Keratinocyte (primary cell): ENCODE measurements around the gene LCTL. TPM values are rescaled to one million over a fixed set of nuclear protein-coding genes. Genes with fewer than 3 reads are reported as not detected.

ENCODE experiments used
- DNase-seq: peaks from one replicate; pipeline ENCODE4 v3.0.0-alpha.2; 2011; ENCODE audit warnings: low read depth, missing footprints, low spot score
- FAIRE-seq: peaks from 2 replicates; lab custom pipeline; 2011; peaks lifted over from hg19 to GRCh38; lab: Jason Lieb, UNC
- H2AFZ ChIP-seq: 2 replicates; pipeline ENCODE4 v1.6.0; 2012; ENCODE audit warnings: low read length, control low read depth, inconsistent platforms; ENCODE audit not compliant: control insufficient read depth
- H3K27ac ChIP-seq: 2 replicates; pipeline ENCODE4 v1.5.1; 2011; ENCODE audit warnings: low read length; ENCODE audit not compliant: control insufficient read depth, insufficient read depth
- H3K27me3 ChIP-seq: 3 replicates; pipeline ENCODE4 v1.6.0; 2011; ENCODE audit warnings: low read length; ENCODE audit not compliant: control insufficient read depth, insufficient read depth; ENCODE audit errors: extremely low read depth
- H3K36me3 ChIP-seq, 2 experiments: 2 replicates in 1 of 2; 3 replicates in 1 of 2; pipeline ENCODE4 v1.5.1; 2011; ENCODE audit warnings: low read length in 2 of 2, mild to moderate bottlenecking in 1 of 2; ENCODE audit not compliant: control insufficient read depth in 2 of 2, insufficient read depth in 2 of 2; ENCODE audit errors: extremely low read depth in 1 of 2
- H3K4me1 ChIP-seq: 3 replicates; pipeline ENCODE4 v1.5.1; 2011; ENCODE audit warnings: low read length; ENCODE audit not compliant: control insufficient read depth, insufficient read depth; ENCODE audit errors: extremely low read depth
- H3K4me2 ChIP-seq: 3 replicates; pipeline ENCODE4 v1.6.0; 2011; ENCODE audit warnings: low read depth, low read length; ENCODE audit not compliant: control insufficient read depth, insufficient read depth; ENCODE audit errors: extremely low read depth
- H3K4me3 ChIP-seq, 3 experiments: fragments of 200-600 bp in 1 of 3; sonication (generic) in 1 of 3; 2 replicates in 2 of 3; 3 replicates in 1 of 3; pipeline ENCODE4 v1.5.1; 2011 to 2016; ENCODE audit warnings: low read length in 3 of 3, mild to moderate bottlenecking in 3 of 3, control low read depth in 2 of 3, inconsistent platforms in 1 of 3, low read depth in 1 of 3, mixed read lengths in 1 of 3, mixed run types in 1 of 3, moderate library complexity in 1 of 3; ENCODE audit not compliant: control insufficient read depth in 2 of 3, insufficient read depth in 2 of 3; ENCODE audit errors: extremely low read depth in 1 of 3
- H3K79me2 ChIP-seq: 2 replicates; pipeline ENCODE4 v1.6.0; 2012; ENCODE audit warnings: low read length; ENCODE audit not compliant: control insufficient read depth, insufficient read depth
- H3K9ac ChIP-seq: 3 replicates; pipeline ENCODE4 v1.6.0; 2011; ENCODE audit warnings: low read length; ENCODE audit not compliant: control insufficient read depth, insufficient read depth; ENCODE audit errors: extremely low read depth
- H3K9me1 ChIP-seq: 3 replicates; pipeline ENCODE4 v1.6.0; 2011; ENCODE audit warnings: low read length; ENCODE audit not compliant: control insufficient read depth, insufficient read depth; ENCODE audit errors: extremely low read depth
- H3K9me3 ChIP-seq: 2 replicates; pipeline ENCODE4 v1.5.1; 2012; ENCODE audit warnings: low read depth, low read length; ENCODE audit not compliant: control insufficient read depth
- H4K20me1 ChIP-seq: 3 replicates; pipeline ENCODE4 v1.6.0; 2011; ENCODE audit warnings: low read length; ENCODE audit not compliant: control insufficient read depth, insufficient read depth; ENCODE audit errors: extremely low read depth
- CTCF ChIP-seq, 3 experiments: IDR thresholded peaks in 1 of 3; conservative IDR thresholded peaks in 1 of 3; optimal IDR thresholded peaks in 1 of 3; 2 replicates in 2 of 3; 3 replicates in 1 of 3; pipeline versions ENCODE3 to v1.5.1; 2011; ENCODE audit warnings: low read length in 3 of 3, mild to moderate bottlenecking in 3 of 3, moderate library complexity in 2 of 3, control low read depth in 1 of 3, inconsistent platforms in 1 of 3; ENCODE audit not compliant: insufficient read depth in 2 of 3; ENCODE audit errors: extremely low read depth in 1 of 3
- EZH2 ChIP-seq: IDR thresholded peaks from one replicate; pipeline ENCODE4 v1.6.1; 2012; ENCODE audit warnings: inconsistent platforms, mild to moderate bottlenecking, low read length, moderate library complexity
- dilution Hi-C: fragments of 300-500 bp; cut with MboI; formaldehyde crosslinking; loops from one replicate; pipeline ENCODE4 v1.7.0; 2020; ENCODE audit warnings: low sequenced_read_pairs; ENCODE audit not compliant: extremely low pct_ligation_motif_present
- polyA plus RNA-seq, 5 experiments: library from polyadenylated mRNA; depleted of rRNA in 3 of 5; stranded (reverse) in 3 of 5; stranded (forward) in 1 of 5; unstranded in 1 of 5; fragments of >200 nt; gene quantifications; 1 replicate in 1 of 5; 2 replicates in 3 of 5; 3 replicates in 1 of 5; pipeline versions ENCODE4 v1.2.1 to v1.2.3, GENCODE V29; 2011 to 2012; ENCODE audit warnings: missing spikeins in 2 of 5, low read depth in 1 of 5, low replicate concordance in 1 of 5

Gene LCTL
- polyA plus RNA-seq, 1 donor (not counting 4 experiments of a cell fraction or from before 2014, with no cell fraction given) = 0.38 TPM

- Histone ChIP-seq H3K36me3 (no peaks in the 10 kb centered on the region), H3K4me2 (no peak overlapping the region), H3K79me2 (no peaks in the 10 kb centered on the region), H3K9me1 (no peaks in the 10 kb centered on the region), H4K20me1 (no peaks in the 10 kb centered on the region), H3K27ac (no peak overlapping the region), H2AFZ (no peak overlapping the region), H3K9me3 (no peaks in the 10 kb centered on the region), H3K27me3 (no peaks in the 10 kb centered on the region), H3K4me1 (peaks cover 7% of the 10 kb centered on the region), H3K9ac (no peak overlapping the region), H3K4me3 (no peak overlapping the region)
- DNase-seq = no peak
- dilution Hi-C loops = no loop called here
- TF ChIP-seq EZH2 (no peak), CTCF (optimal IDR thresholded peaks at IDR 0.05 in 1 of 3, IDR thresholded peaks at IDR 0.05 in 1 of 3, conservative IDR thresholded peaks at IDR 0.05 in 1 of 3; ENCODE audit: extremely low read depth in 1 of 3, insufficient read depth in 2 of 3, low read length in 3 of 3) (no peak)
- no peak for FAIRE-seq
Observed at GRCh38 chr15:66570842-66571478, 5.2 kb upstream of the LCTL start.

GRCh38 chr15:66570327-66570726, 4.5 kb upstream of the LCTL start:
- Histone ChIP-seq H3K36me3 (no peaks in the 10 kb centered on the region), H3K27me3 (no peaks in the 10 kb centered on the region), H3K4me2 (no peak overlapping the region), H3K9ac (no peak overlapping the region), H3K9me1 (no peaks in the 10 kb centered on the region), H3K79me2 (no peaks in the 10 kb centered on the region), H3K27ac (no peak overlapping the region), H3K4me3 (no peak overlapping the region), H3K9me3 (no peaks in the 10 kb centered on the region), H4K20me1 (no peaks in the 10 kb centered on the region), H3K4me1 (peaks cover 12% of the 10 kb centered on the region), H2AFZ (no peak overlapping the region)
- no peak for DNase-seq
- TF ChIP-seq CTCF (optimal IDR thresholded peaks at IDR 0.05 in 1 of 3, IDR thresholded peaks at IDR 0.05 in 1 of 3, conservative IDR thresholded peaks at IDR 0.05 in 1 of 3; ENCODE audit: extremely low read depth in 1 of 3, insufficient read depth in 2 of 3, low read length in 3 of 3) (no peak), EZH2 (no peak)
- no peak for FAIRE-seq
- dilution Hi-C loops = no loop called here
